HG03460 (cell line): ENCODE data around the gene OCRL.

Source experiments
- ATAC-seq: cut with Tn5 transposase; IDR thresholded peaks from one replicate; pipeline ENCODE4 v1.9.1; 2021; ENCODE audit not compliant: unreplicated experiment

OCRL gene

GRCh38 chrX:129632443-129632842 is 92.4 kb downstream of the OCRL start:
- no peak for ATAC-seq

GRCh38 chrX:129634541-129634940 is 94.5 kb downstream of the OCRL start:
- no peak for ATAC-seq

DNA sequence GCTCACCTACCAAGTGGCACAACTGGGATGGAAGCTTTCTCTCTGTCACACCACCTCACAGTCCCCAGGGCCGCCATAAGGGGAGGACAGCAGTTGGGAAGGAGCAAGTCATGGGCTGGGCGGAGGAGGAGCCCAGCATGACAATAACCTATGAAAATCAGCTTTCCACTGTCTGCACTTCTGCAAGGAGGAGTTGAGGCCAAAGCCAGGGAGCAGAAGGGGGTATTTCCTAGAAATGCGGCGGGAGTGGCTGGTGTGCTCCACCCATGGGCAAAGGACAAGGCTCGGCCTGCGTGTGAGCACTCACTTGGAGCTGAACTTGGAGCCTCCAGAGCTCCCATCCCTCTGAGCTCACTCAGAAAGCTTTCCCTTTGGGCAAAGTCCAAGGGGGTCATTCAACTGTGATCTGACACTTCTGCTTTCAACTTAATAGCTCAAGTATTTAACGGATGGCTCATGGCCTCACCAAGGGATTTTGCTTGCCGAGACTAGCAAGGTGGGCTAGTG is 96.2 kb downstream of the OCRL start:
- ATAC-seq: no peak

- ATAC-seq: no peak
Observed at GRCh38 chrX:129637217-129638109, 97.4 kb downstream of the OCRL start.

- ATAC-seq: no peak
Observed at GRCh38 chrX:129638917-129639316, 98.9 kb downstream of the OCRL start.

DNA sequence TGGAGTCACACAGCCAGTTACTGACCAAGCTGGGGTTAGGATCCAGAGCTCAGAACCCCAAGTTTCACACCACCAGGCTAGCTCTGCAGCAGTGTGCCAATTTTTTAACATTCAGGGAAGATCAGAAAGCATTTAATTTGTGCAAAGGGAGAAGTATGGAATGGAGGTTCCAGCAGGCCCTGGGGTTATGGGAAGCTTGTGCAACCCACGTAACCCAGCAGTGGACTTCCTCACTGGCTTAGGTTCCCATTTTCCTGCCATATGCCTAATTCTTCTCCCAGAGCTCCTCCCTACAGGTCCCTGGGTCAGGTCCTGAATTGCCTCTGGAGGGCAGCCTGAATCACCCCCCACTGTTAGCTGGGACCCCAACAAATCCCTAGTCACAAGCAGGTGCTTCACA is 100.7 kb downstream of the OCRL start:
- ATAC-seq: no peak

- ATAC-seq: no peak
Observed at GRCh38 chrX:129641469-129641868, 101.4 kb downstream of the OCRL start.

DNA sequence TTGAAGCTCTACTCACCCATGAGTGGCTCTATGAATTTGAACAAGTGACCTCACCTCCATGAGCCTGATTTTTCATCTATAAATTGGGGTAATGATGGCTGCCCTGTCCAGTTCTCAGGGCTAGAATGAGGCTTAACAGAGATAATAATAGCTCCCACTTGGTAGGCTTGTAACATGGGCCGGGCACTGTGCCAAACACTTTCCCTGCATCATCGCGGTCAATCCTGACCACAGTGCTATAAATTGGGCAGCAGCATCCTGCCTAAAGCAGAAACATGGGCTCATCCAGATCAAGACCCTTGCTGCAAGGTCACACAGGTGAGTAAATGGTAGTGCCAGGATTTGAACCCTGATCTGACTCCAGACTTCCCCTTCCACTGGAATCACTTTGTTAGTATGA is 101.9 kb downstream of the OCRL start:
- no peak for ATAC-seq
